CD4-positive, alpha-beta T cell treated with Interleukin-6 at 100 ng/mL for 8 hours (primary cell): Measurements from ENCODE around the gene TCHP.

ENCODE experiments used
- DNase-seq: peaks from one replicate; pipeline ENCODE4 v3.0.0-alpha.2; 2020; ENCODE audit warnings: mixed read lengths, low spot score

Gene TCHP

DNA sequence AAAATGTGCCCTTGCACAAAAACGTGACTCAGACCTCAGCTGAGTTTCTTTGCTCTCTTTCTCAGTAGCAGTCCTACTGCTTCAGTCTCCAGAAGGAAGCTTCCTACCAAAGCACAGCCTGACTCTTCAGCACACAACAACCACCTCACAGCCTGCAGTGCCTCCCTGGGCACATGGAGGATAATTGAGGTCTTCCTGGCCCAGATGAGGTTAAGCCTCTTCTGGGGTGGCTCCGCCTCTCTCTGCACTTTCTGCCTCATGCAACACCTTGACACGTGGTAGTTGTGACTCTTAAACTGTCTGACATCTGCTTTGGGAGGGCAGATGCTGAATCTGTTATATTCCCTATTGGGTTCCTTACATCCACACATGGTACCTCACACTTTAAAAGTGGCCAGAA, 62.3 kb downstream of the TCHP start:
- no peak for DNase-seq

DNA sequence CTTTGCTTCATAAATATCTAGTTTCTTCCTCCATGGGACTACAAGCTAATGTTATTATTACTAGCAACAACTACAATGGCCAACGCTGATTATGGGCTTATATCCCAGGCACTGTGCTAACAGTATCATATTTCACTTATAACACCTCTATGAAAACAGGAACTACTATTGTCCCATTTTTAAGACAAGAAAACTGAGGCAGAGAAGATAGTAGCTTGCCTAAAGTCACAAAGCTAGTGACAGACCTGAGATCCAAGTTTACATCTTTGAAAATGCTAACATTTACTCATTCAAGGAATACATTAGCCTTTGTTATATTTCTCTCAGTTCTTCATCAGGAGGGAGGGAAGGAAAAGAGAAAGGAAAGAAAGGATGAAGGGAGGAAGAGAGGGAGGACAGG, 63.3 kb downstream of the TCHP start:
- no peak for DNase-seq

DNA sequence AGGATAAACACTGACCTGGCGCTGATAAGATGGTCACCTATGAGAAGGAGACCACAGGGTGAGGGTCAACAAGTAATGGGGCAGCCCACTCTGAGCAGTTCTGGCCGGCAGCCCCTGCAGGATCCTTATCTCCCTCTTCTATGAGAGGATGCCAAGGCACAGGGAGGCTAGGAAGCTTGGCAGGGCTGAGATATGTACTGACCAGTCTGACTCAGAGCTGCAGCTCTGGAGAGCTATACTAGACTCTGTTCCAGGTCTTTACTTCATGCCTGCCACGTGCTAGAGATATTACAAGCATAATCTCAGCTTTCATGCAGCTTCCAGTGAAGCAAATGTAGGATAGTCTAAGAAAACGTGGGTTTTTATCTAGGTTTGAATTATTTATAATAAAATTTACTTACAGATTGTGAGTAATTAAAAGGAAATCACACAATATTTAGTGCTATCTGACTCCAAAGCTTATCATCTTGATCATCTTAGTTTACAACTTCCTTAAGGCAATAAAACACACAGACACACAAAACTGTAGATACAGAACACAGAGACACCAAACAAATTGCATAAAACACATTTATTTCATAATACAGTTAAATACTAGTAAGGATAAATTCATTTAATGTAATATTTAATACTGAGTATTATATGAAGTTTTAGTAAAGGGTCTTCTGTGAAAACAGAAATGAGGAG, 63.8 kb downstream of the TCHP start:
- no peak for DNase-seq

DNA sequence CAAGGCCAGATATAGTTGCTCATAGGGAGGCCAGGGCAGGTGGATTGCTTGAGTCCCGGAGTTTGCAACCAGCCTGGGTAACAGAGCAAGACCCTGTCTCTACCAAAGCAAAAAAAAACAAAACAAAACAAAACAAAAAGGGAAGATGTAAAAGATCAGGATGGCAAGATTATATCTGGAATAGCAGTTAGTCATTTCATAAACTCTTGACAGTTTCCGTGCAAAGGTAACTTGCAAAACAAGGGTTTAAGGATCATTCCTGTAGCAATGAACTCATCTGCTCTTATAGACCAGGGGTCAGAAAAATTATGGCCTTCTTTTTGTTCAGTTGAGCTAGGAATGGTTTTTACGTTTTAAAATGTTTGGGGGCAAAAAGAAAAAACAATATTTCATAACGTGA, 66.5 kb downstream of the TCHP start:
- no peak for DNase-seq

DNA sequence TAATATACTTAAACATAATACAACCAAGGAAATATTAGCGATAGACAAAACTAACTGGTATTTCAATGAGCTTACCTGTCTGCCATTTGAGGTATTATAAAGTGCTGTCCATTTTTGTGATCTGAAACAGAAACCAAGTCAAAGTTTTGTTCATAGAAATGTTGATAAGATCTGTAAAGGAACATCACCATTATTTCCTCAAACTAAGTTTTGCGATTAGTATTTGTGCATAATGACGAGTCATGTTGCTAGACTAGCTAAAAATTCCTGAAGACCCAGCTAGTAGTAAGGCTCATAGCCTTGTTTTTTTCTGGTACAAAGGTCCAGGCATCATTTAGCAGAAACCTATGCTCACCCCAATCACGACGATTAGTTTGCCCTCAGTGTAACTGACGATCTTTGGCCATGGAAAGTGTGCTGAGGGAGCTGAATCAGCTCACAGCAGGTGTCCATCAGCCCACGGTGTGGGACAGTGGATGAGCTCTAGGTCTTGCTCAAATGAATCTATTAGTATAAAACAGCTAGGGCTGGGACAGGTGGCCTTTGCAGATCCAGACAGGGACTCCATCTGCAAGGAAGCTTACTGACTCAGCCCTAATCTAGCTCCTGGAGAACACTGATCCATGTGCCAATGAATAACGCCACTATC, 67.4 kb downstream of the TCHP start:
- DNase-seq: peak; percentile 5
